HEK293 (cell line): ENCODE measurements around the gene ATP5PO.

Experiments used
- CTCF ChIA-PET: fragments of 350-600 bp; formaldehyde crosslinking; extraction: SDS; loops from one replicate; lab custom pipeline; 2021; ENCODE audit warnings: antibody characterized with exemption; lab: Yijun Ruan, JAX
- POLR2A ChIA-PET: fragments of 300-600 bp; formaldehyde crosslinking; extraction: SDS; loops from one replicate; lab custom pipeline; 2020; ENCODE audit warnings: antibody characterized with exemption, inconsistent platforms; lab: Yijun Ruan, JAX
- H3K27ac ChIP-seq: fragments of 200-500 bp; sonication (Bioruptor generic); 2 replicates; pipeline ENCODE4 v1.5.1; 2014; ENCODE audit warnings: low read depth, low read length, control low read depth, inconsistent platforms; ENCODE audit errors: extremely low read depth
- H3K36me3 ChIP-seq, 2 experiments: fragments of 200-500 bp in 1 of 2; sonication (Bioruptor generic) in 1 of 2; 1 replicate in 1 of 2; 2 replicates in 1 of 2; pipeline ENCODE4 v1.5.1; 2014 to 2017; ENCODE audit warnings: inconsistent platforms in 2 of 2, low read length in 2 of 2; ENCODE audit not compliant: control insufficient read depth in 2 of 2, insufficient read depth in 1 of 2
- H3K4me1 ChIP-seq: fragments of 200-500 bp; sonication (Bioruptor generic); 2 replicates; pipeline ENCODE4 v1.5.1; 2014; ENCODE audit warnings: mild to moderate bottlenecking, low read length, inconsistent platforms; ENCODE audit not compliant: control insufficient read depth, insufficient read depth
- H3K4me3 ChIP-seq: 2 replicates; pipeline ENCODE4 v1.5.1; 2011; ENCODE audit warnings: low read depth, mild to moderate bottlenecking, control low read depth, low read length, moderate library complexity
- H3K9me3 ChIP-seq: fragments of 200-500 bp; sonication (Bioruptor generic); 2 replicates; pipeline ENCODE4 v1.5.1; 2014; ENCODE audit warnings: low read depth, low read length, inconsistent platforms; ENCODE audit not compliant: control insufficient read depth, insufficient read depth
- BCL11A ChIP-seq: fragments of 450-650 bp; formaldehyde crosslinking; IDR thresholded peaks from 2 replicates; pipeline ENCODE4 v1.5.1; 2016; ENCODE audit warnings: low read depth, missing biosample characterization, missing genetic modification characterization
- RBAK ChIP-seq: fragments of 450-650 bp; formaldehyde crosslinking; IDR thresholded peaks from 2 replicates; pipeline ENCODE4 v1.5.1; 2016; ENCODE audit warnings: missing biosample characterization, missing genetic modification characterization
- REST ChIP-seq: fragments of 450-650 bp; formaldehyde crosslinking; IDR thresholded peaks from 2 replicates; pipeline ENCODE4 v1.5.1; 2016; ENCODE audit warnings: missing biosample characterization, missing genetic modification characterization
- SP3 ChIP-seq: fragments of 450-650 bp; formaldehyde crosslinking; IDR thresholded peaks from 2 replicates; pipeline ENCODE4 v1.5.1; 2016; ENCODE audit warnings: missing biosample characterization, missing genetic modification characterization
- YY1 ChIP-seq: fragments of 450-650 bp; formaldehyde crosslinking; IDR thresholded peaks from 2 replicates; pipeline ENCODE4 v1.5.1; 2018; ENCODE audit warnings: missing biosample characterization, missing genetic modification characterization
- ZBTB21 ChIP-seq: fragments of 450-650 bp; formaldehyde crosslinking; IDR thresholded peaks from 2 replicates; pipeline ENCODE4 v1.5.1; 2017; ENCODE audit warnings: missing biosample characterization, missing genetic modification characterization
- ZEB2 ChIP-seq: fragments of 450-650 bp; formaldehyde crosslinking; IDR thresholded peaks from 2 replicates; pipeline ENCODE4 v1.5.1; 2016; ENCODE audit warnings: missing biosample characterization, missing genetic modification characterization
- ZIC2 ChIP-seq: fragments of 450-650 bp; formaldehyde crosslinking; IDR thresholded peaks from 2 replicates; pipeline ENCODE4 v1.5.1; 2016; ENCODE audit warnings: missing biosample characterization, missing genetic modification characterization
- ZNF18 ChIP-seq: fragments of 450-650 bp; formaldehyde crosslinking; IDR thresholded peaks from 2 replicates; pipeline ENCODE4 v1.5.1; 2016; ENCODE audit warnings: missing biosample characterization, missing genetic modification characterization
- ZNF2 ChIP-seq: fragments of 450-650 bp; formaldehyde crosslinking; IDR thresholded peaks from 2 replicates; pipeline ENCODE4 v1.5.1; 2016; ENCODE audit warnings: missing biosample characterization, missing genetic modification characterization
- ZNF248 ChIP-seq: fragments of 450-650 bp; formaldehyde crosslinking; IDR thresholded peaks from 2 replicates; pipeline ENCODE4 v1.5.1; 2017; ENCODE audit warnings: missing biosample characterization, missing genetic modification characterization
- ZNF280D ChIP-seq: fragments of 450-650 bp; formaldehyde crosslinking; IDR thresholded peaks from 2 replicates; pipeline ENCODE4 v1.5.1; 2016; ENCODE audit warnings: missing biosample characterization, missing genetic modification characterization
- ZNF354C ChIP-seq: fragments of 450-650 bp; formaldehyde crosslinking; IDR thresholded peaks from 2 replicates; pipeline ENCODE4 v1.5.1; 2016; ENCODE audit warnings: missing biosample characterization, missing genetic modification characterization, low read depth, borderline replicate concordance
- ZNF521 ChIP-seq: fragments of 450-650 bp; formaldehyde crosslinking; IDR thresholded peaks from 2 replicates; pipeline ENCODE4 v1.5.1; 2017; ENCODE audit warnings: missing biosample characterization, mild to moderate bottlenecking, missing genetic modification characterization
- ZNF530 ChIP-seq: fragments of 450-650 bp; formaldehyde crosslinking; IDR thresholded peaks from 2 replicates; pipeline ENCODE4 v1.5.1; 2016; ENCODE audit warnings: low read depth, missing biosample characterization, missing genetic modification characterization
- ZNF555 ChIP-seq: fragments of 450-650 bp; formaldehyde crosslinking; conservative IDR thresholded peaks from 2 replicates; pipeline ENCODE4 v1.5.1; 2017; ENCODE audit warnings: missing biosample characterization, mild to moderate bottlenecking, missing genetic modification characterization, inconsistent platforms
- ZNF585B ChIP-seq: fragments of 450-650 bp; formaldehyde crosslinking; IDR thresholded peaks from 2 replicates; pipeline ENCODE4 v1.5.1; 2016; ENCODE audit warnings: missing biosample characterization, missing genetic modification characterization
- ZNF658 ChIP-seq: fragments of 450-650 bp; formaldehyde crosslinking; IDR thresholded peaks from 2 replicates; pipeline ENCODE4; 2016; ENCODE audit warnings: missing biosample characterization, missing genetic modification characterization
- ZNF660 ChIP-seq: fragments of 450-650 bp; IDR thresholded peaks from 2 replicates; pipeline ENCODE4 v1.5.1; 2018; ENCODE audit warnings: missing biosample characterization, mild to moderate bottlenecking, missing genetic modification characterization
- ZNF768 ChIP-seq: fragments of 450-650 bp; formaldehyde crosslinking; IDR thresholded peaks from 2 replicates; pipeline ENCODE4 v1.5.1; 2018; ENCODE audit warnings: missing biosample characterization, mild to moderate bottlenecking, missing genetic modification characterization
- ZNF791 ChIP-seq: fragments of 450-650 bp; formaldehyde crosslinking; IDR thresholded peaks from 2 replicates; pipeline ENCODE4 v1.5.1; 2016; ENCODE audit warnings: missing biosample characterization, missing genetic modification characterization
- ZSCAN5A ChIP-seq: fragments of 450-650 bp; formaldehyde crosslinking; IDR thresholded peaks from 2 replicates; pipeline ENCODE4 v1.5.1; 2016; ENCODE audit warnings: missing biosample characterization, missing genetic modification characterization

ATP5PO gene

GRCh38 chr21:33897098-33897497 lies 18.5 kb downstream of the ATP5PO start:
- Histone ChIP-seq H3K4me3 (no peak overlapping the region), H3K4me1 (peaks cover 6% of the 10 kb centered on the region; the same call in 1 of the 2 replicates), H3K9me3 (no peaks in the 10 kb centered on the region), H3K27ac (no peak overlapping the region), H3K36me3 (peaks cover 4 to 15% of the 10 kb centered on the region in 2 experiments; a peak in 2 of 3 replicates)
- no peak for TF ChIP-seq ZNF354C (tag by site-specific recombination)
- ChIA-PET POLR2A (no interaction called here), CTCF (interaction anchor here (0.7 kb wide), 1 partner anchor 11 kb away, joined by 3 read pairs; no protein-coding TSS in a partner anchor)

GRCh38 chr21:33896691-33897090 lies 18.9 kb downstream of the ATP5PO start:
- H3K4me1 ChIP-seq: peaks cover 6% of the 10 kb centered on the region; the same call in 1 of the 2 replicates
- TF ChIP-seq ZNF555: no peak
- TF ChIP-seq ZIC2 (tag by site-specific recombination): no peak
- TF ChIP-seq ZNF791: no peak
- no peak for TF ChIP-seq ZEB2 (tag by site-specific recombination)
- H3K36me3 ChIP-seq: peaks cover 4 to 11% of the 10 kb centered on the region in 2 experiments; a peak in 2 of 3 replicates
- no peak overlapping the region for H3K27ac ChIP-seq
- no peak overlapping the region for H3K4me3 ChIP-seq
- H3K9me3 ChIP-seq: no peaks in the 10 kb centered on the region
- POLR2A ChIA-PET: interaction anchor here (0.6 to 0.8 kb wide), 2 partner anchors 17 to 136 kb away, joined by 3 to 4 read pairs; no protein-coding TSS in a partner anchor
- CTCF ChIA-PET: interaction anchor here (0.6 to 1.2 kb wide), 4 partner anchors 12 to 700 kb away, joined by 3 to 6 read pairs (median 4); no protein-coding TSS in a partner anchor

- Histone ChIP-seq H3K36me3 (peaks cover under 1 to 3% of the 10 kb centered on the region in 2 experiments; a peak in 2 of 3 replicates), H3K9me3 (no peaks in the 10 kb centered on the region), H3K4me1 (peaks cover 6% of the 10 kb centered on the region; the same call in 1 of the 2 replicates), H3K4me3 (no peak overlapping the region), H3K27ac (no peak overlapping the region)
- ChIA-PET POLR2A (interaction anchor here (0.6 to 1.0 kb wide), 3 partner anchors 251 to 352 kb away, joined by 3 to 7 read pairs (median 4); no protein-coding TSS in a partner anchor), CTCF (interaction anchor here (0.5 to 2.1 kb wide), 21 partner anchors 8 to 697 kb away, joined by 3 to 16 read pairs (median 4); no protein-coding TSS in a partner anchor)
- TF ChIP-seq REST (tag by site-specific recombination): no peak
- TF ChIP-seq ZNF658 (tag by site-specific recombination): no peak
- TF ChIP-seq ZNF521 (tag by site-specific recombination): 0 out of 2 replicates have a peak, but pooled peaks have one; percentile 22
- TF ChIP-seq ZNF585B: peak; percentile 7; the same call in 1 of the 2 replicates
- TF ChIP-seq ZSCAN5A (tag by site-specific recombination): 0 out of 2 replicates have a peak, but pooled peaks have one; percentile 9
- no peak for TF ChIP-seq ZNF660
- no peak for TF ChIP-seq ZNF280D (tag by site-specific recombination)
- no peak for TF ChIP-seq ZNF2 (tag by site-specific recombination)
- TF ChIP-seq YY1 (tag by site-specific recombination): no peak
- TF ChIP-seq ZNF530 (tag by site-specific recombination): no peak
- TF ChIP-seq SP3 (tag by site-specific recombination): no peak
- TF ChIP-seq ZNF18 (tag by site-specific recombination): 0 out of 2 replicates have a peak, but pooled peaks have one; percentile 48
- TF ChIP-seq BCL11A (tag by site-specific recombination): no peak
- TF ChIP-seq ZNF248 (tag by site-specific recombination): no peak
- no peak for TF ChIP-seq ZBTB21
- no peak for TF ChIP-seq RBAK
- no peak for TF ChIP-seq ZNF768 (tag by site-specific recombination)
Observed at GRCh38 chr21:33895356-33895755, 20.2 kb downstream of the ATP5PO start.
